C4-2B (cell line): ENCODE measurements around the gene TGFBR2.

Source experiments
- H3K27ac ChIP-seq: fragments of 450-650 bp; 2 replicates; pipeline ENCODE4 v1.5.1; 2017
- CTCF ChIP-seq: fragments of 450-650 bp; conservative IDR thresholded peaks from 2 replicates; pipeline ENCODE4 v1.5.1; 2017; ENCODE audit warnings: mild to moderate bottlenecking
- ZFX ChIP-seq: fragments of 450-650 bp; IDR thresholded peaks from 2 replicates; pipeline ENCODE4 v1.6.1; 2017

Gene TGFBR2

GRCh38 chr3:30606301-30607031, at the start of gene TGFBR2:
TSS of gene TGFBR2 (plus strand) at chr3:30606601. CDS start at chr3:30606884, 283 bp downstream.
- TF ChIP-seq CTCF (peak; percentile 7; the same call in 1 of the 2 replicates), ZFX (no peak)
- H3K27ac ChIP-seq: peak within 1 kb of the TSS; percentile 24; the same call in 1 of the 2 replicates

- no peak overlapping the region for H3K27ac ChIP-seq
- TF ChIP-seq CTCF: no peak
- TF ChIP-seq ZFX: no peak
These were observed 48.6 kb upstream of the TGFBR2 start for GRCh38 chr3:30557746-30558303.

- TF ChIP-seq CTCF (no peak), ZFX (no peak)
These were observed 42.4 kb upstream of the TGFBR2 start for GRCh38 chr3:30563956-30564355.

GRCh38 chr3:30567139-30567753, 39.2 kb upstream of the TGFBR2 start:
- TF ChIP-seq ZFX (no peak), CTCF (no peak)
- no peak overlapping the region for H3K27ac ChIP-seq

More at GRCh38 chr3:30563956-30564355, 42.4 kb upstream of the TGFBR2 start:
- no peak overlapping the region for H3K27ac ChIP-seq

GRCh38 chr3:30576946-30577345, 29.5 kb upstream of the TGFBR2 start:
- no peak overlapping the region for H3K27ac ChIP-seq
- no peak for TF ChIP-seq ZFX
- TF ChIP-seq CTCF: no peak

- H3K27ac ChIP-seq: no peak overlapping the region
- TF ChIP-seq CTCF: no peak
- TF ChIP-seq ZFX: no peak
These were observed 28.6 kb upstream of the TGFBR2 start for GRCh38 chr3:30577788-30578187.

GRCh38 chr3:30578479-30578878, 27.9 kb upstream of the TGFBR2 start:
- TF ChIP-seq CTCF (no peak), ZFX (no peak)
- H3K27ac ChIP-seq: no peak overlapping the region
